WTC11 (cell line): ENCODE measurements around the gene ZFPL1. TPM values are rescaled to one million over a fixed set of nuclear protein-coding genes. Genes with fewer than 3 reads are reported as not detected.

Source experiments
- ATAC-seq: fragments of 200-7000 bp; cut with Tn5 transposase; 2 replicates; pipeline ENCODE4 v1.10.0; 2021; ENCODE audit warnings: mild to moderate bottlenecking, moderate library complexity
- CTCF ChIA-PET: fragments of 300-600 bp; sonication (Branson Sonifier 250); formaldehyde crosslinking; loops from one replicate; lab custom pipeline; 2021; ENCODE audit warnings: antibody characterized with exemption; lab: Charles Lee
- POLR2A ChIA-PET: fragments of 350-600 bp; sonication (Branson Sonifier 250); formaldehyde crosslinking; loops from one replicate; lab custom pipeline; 2021; ENCODE audit warnings: antibody characterized with exemption; lab: Charles Lee
- DNase-seq: peaks from one replicate; pipeline ENCODE4 v3.0.0; 2021; ENCODE audit warnings: low spot score
- H3K27ac Mint-ChIP-seq: 2 replicates; pipeline ENCODE4 v1.8.0; 2021; ENCODE audit warnings: mixed read lengths
- H3K27me3 Mint-ChIP-seq: 2 replicates; pipeline ENCODE4 v1.8.0; 2021; ENCODE audit warnings: low read depth, mild to moderate bottlenecking, moderate library complexity, mixed read lengths
- H3K36me3 Mint-ChIP-seq: 2 replicates; pipeline ENCODE4 v1.8.0; 2021; ENCODE audit warnings: mixed read lengths
- H3K4me1 Mint-ChIP-seq: 2 replicates; pipeline ENCODE4 v1.8.0; 2022; ENCODE audit warnings: mixed read lengths
- H3K4me3 Mint-ChIP-seq: 2 replicates; pipeline ENCODE4 v1.8.0; 2021; ENCODE audit warnings: mild to moderate bottlenecking, moderate library complexity, mixed read lengths
- H3K9me3 Mint-ChIP-seq: 2 replicates; pipeline ENCODE4 v1.8.0; 2021; ENCODE audit warnings: mixed read lengths
- AFF4 ChIP-seq: sonication (generic); formaldehyde crosslinking; IDR thresholded peaks from 2 replicates; pipeline ENCODE4 v1.8.1; 2023; ENCODE audit warnings: mild to moderate bottlenecking, missing genetic modification reagents, borderline replicate concordance
- ATF3 ChIP-seq: sonication (generic); formaldehyde crosslinking; conservative IDR thresholded peaks from 2 replicates; pipeline ENCODE4 v1.8.1; 2022; ENCODE audit warnings: mild to moderate bottlenecking, missing genetic modification reagents
- CBFB ChIP-seq: sonication (generic); formaldehyde crosslinking; IDR thresholded peaks from 2 replicates; pipeline ENCODE4 v1.8.1; 2022; ENCODE audit warnings: mild to moderate bottlenecking, low read depth, missing genetic modification reagents
- E2F5 ChIP-seq: sonication (generic); formaldehyde crosslinking; IDR thresholded peaks from 2 replicates; pipeline ENCODE4 v1.8.1; 2022; ENCODE audit warnings: mild to moderate bottlenecking, moderate library complexity, missing genetic modification reagents
- FOXP1 ChIP-seq: sonication (generic); formaldehyde crosslinking; IDR thresholded peaks from 2 replicates; pipeline ENCODE4 v1.8.0; 2022; ENCODE audit warnings: missing genetic modification reagents, mild to moderate bottlenecking, moderate library complexity, borderline replicate concordance
- GABPB1 ChIP-seq: sonication (generic); formaldehyde crosslinking; IDR thresholded peaks from 2 replicates; pipeline ENCODE4 v1.8.1; 2023; ENCODE audit warnings: mild to moderate bottlenecking, missing genetic modification reagents
- IRF1 ChIP-seq: sonication (generic); formaldehyde crosslinking; IDR thresholded peaks from 2 replicates; pipeline ENCODE4 v1.8.0; 2023; ENCODE audit warnings: missing genetic modification reagents
- JAZF1 ChIP-seq: fragments of 250-450 bp; sonication (Bioruptor Pico); IDR thresholded peaks from 2 replicates; pipeline ENCODE4 v1.9.0; 2021; ENCODE audit warnings: moderate library complexity, mild to moderate bottlenecking, inconsistent platforms
- JUN ChIP-seq: sonication (generic); formaldehyde crosslinking; IDR thresholded peaks from 2 replicates; pipeline ENCODE4 v1.8.0; 2023; ENCODE audit warnings: mild to moderate bottlenecking, missing genetic modification reagents
- NFATC4 ChIP-seq: fragments of 250-450 bp; sonication (Bioruptor Pico); IDR thresholded peaks from 2 replicates; pipeline ENCODE4 v1.9.0; 2021; ENCODE audit warnings: mild to moderate bottlenecking
- RORB ChIP-seq: fragments of 250-450 bp; sonication (Bioruptor Pico); IDR thresholded peaks from 2 replicates; pipeline ENCODE4 v1.9.0; 2021; ENCODE audit warnings: mild to moderate bottlenecking
- SMAD3 ChIP-seq: sonication (generic); formaldehyde crosslinking; IDR thresholded peaks from 2 replicates; pipeline ENCODE4 v1.8.0; 2022; ENCODE audit warnings: missing genetic modification reagents, mild to moderate bottlenecking, borderline replicate concordance
- SP1 ChIP-seq: sonication (generic); formaldehyde crosslinking; conservative IDR thresholded peaks from 2 replicates; pipeline ENCODE4 v1.8.1; 2022; ENCODE audit warnings: missing genetic modification reagents
- TP53 ChIP-seq: sonication (generic); formaldehyde crosslinking; IDR thresholded peaks from 2 replicates; pipeline ENCODE4 v1.8.1; 2023; ENCODE audit warnings: mild to moderate bottlenecking, missing genetic modification reagents
- ZBTB21 ChIP-seq: sonication (generic); formaldehyde crosslinking; IDR thresholded peaks from 2 replicates; pipeline ENCODE4 v1.8.1; 2023; ENCODE audit warnings: mild to moderate bottlenecking, missing genetic modification reagents, borderline replicate concordance
- ZMAT4 ChIP-seq: fragments of 250-450 bp; sonication (Bioruptor Pico); IDR thresholded peaks from 2 replicates; pipeline ENCODE4 v1.9.0; 2021; ENCODE audit warnings: mild to moderate bottlenecking
- ZNF138 ChIP-seq: sonication (generic); formaldehyde crosslinking; conservative IDR thresholded peaks from 2 replicates; pipeline ENCODE4 v1.8.1; 2022; ENCODE audit warnings: mild to moderate bottlenecking, moderate library complexity, missing genetic modification reagents
- ZNF219 ChIP-seq: sonication (generic); formaldehyde crosslinking; IDR thresholded peaks from 2 replicates; pipeline ENCODE4 v1.8.0; 2023; ENCODE audit warnings: missing genetic modification reagents, mild to moderate bottlenecking, borderline replicate concordance
- ZNF232 ChIP-seq: sonication (generic); formaldehyde crosslinking; IDR thresholded peaks from 2 replicates; pipeline ENCODE4 v1.8.0; 2022; ENCODE audit warnings: mild to moderate bottlenecking, missing genetic modification reagents
- ZNF263 ChIP-seq: sonication (generic); formaldehyde crosslinking; IDR thresholded peaks from 2 replicates; pipeline ENCODE4 v1.8.1; 2022; ENCODE audit warnings: low read depth, mild to moderate bottlenecking, moderate library complexity, missing genetic modification reagents
- ZNF396 ChIP-seq: fragments of 250-450 bp; sonication (Bioruptor Pico); IDR thresholded peaks from 2 replicates; pipeline ENCODE4 v1.8.0; 2021; ENCODE audit warnings: mild to moderate bottlenecking, moderate library complexity, borderline replicate concordance
- ZNF671 ChIP-seq: fragments of 250-450 bp; sonication (Bioruptor Pico); IDR thresholded peaks from 2 replicates; pipeline ENCODE4 v1.8.0; 2021; ENCODE audit warnings: mild to moderate bottlenecking
- total RNA-seq: library from RNA; stranded (reverse); gene quantifications from 3 replicates; pipeline ENCODE4 v1.2.3, GENCODE V29; 2021
- TF ChIP-seq, protein P1 (sequence below): fragments of 250-450 bp; sonication (Bioruptor Pico); IDR thresholded peaks from 2 replicates; pipeline ENCODE4 v1.9.0; 2021; ENCODE audit warnings: moderate library complexity, mild to moderate bottlenecking, inconsistent platforms, borderline replicate concordance
- TF ChIP-seq, protein P2 (sequence below): sonication (generic); formaldehyde crosslinking; IDR thresholded peaks from 2 replicates; pipeline ENCODE4 v1.8.0; 2022; ENCODE audit warnings: mild to moderate bottlenecking, missing genetic modification reagents

ZFPL1 gene
- total RNA-seq, 1 experiment from 2014 or later: 33.8 TPM

- CTCF ChIA-PET: interaction anchor here (0.6 to 2.2 kb wide), 3 partner anchors 11 to 207 kb away, joined by 3 to 7 read pairs (median 3); no protein-coding TSS in a partner anchor
- Mint-ChIP-seq H3K27ac (0 out of 2 replicates have a peak overlapping the region, but pooled peaks have one; percentile 3), H3K27me3 (no peaks in the 10 kb centered on the region), H3K36me3 (peaks cover 45% of the 10 kb centered on the region), H3K4me1 (peaks cover 14% of the 10 kb centered on the region), H3K9me3 (no peaks in the 10 kb centered on the region), H3K4me3 (peak overlapping the region; percentile 7; the same call in 1 of the 2 replicates)
- no peak for TF ChIP-seq IRF1 (CRISPR knock-in tag)
- TF ChIP-seq ATF3 (CRISPR knock-in tag): no peak
- no peak for TF ChIP-seq TP53 (CRISPR knock-in tag)
- no peak for TF ChIP-seq GABPB1 (CRISPR knock-in tag)
- TF ChIP-seq, protein P1, sequence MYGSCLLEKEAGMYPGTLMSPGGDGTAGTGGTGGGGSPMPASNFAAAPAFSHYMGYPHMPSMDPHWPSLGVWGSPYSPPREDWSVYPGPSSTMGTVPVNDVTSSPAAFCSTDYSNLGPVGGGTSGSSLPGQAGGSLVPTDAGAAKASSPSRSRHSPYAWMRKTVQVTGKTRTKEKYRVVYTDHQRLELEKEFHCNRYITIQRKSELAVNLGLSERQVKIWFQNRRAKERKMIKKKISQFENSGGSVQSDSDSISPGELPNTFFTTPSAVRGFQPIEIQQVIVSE (CRISPR knock-in tag): no peak
- no peak for TF ChIP-seq ZNF219 (CRISPR knock-in tag)
- no peak for DNase-seq
- ATAC-seq: no peak
- POLR2A ChIA-PET: no interaction called here
These were observed 40.6 kb downstream of the ZFPL1 start for GRCh38 chr11:65124480-65125196.

GRCh38 chr11:65125197-65126056, 41.4 kb downstream of the ZFPL1 start:
- ATAC-seq (no peak), DNase-seq (no peak)
- Mint-ChIP-seq H3K36me3 (peaks cover 38% of the 10 kb centered on the region), H3K4me3 (no peak overlapping the region), H3K27me3 (no peaks in the 10 kb centered on the region), H3K27ac (no peak overlapping the region), H3K4me1 (peaks cover 14% of the 10 kb centered on the region), H3K9me3 (no peaks in the 10 kb centered on the region)
- CTCF ChIA-PET: interaction anchor here (2.2 kb wide), 1 partner anchor 12 kb away, joined by 7 read pairs; no protein-coding TSS in a partner anchor
- POLR2A ChIA-PET: no interaction called here
- TF ChIP-seq ZMAT4 (no peak), JAZF1 (CRISPR knock-in tag) (no peak), RORB (CRISPR knock-in tag) (no peak), SP1 (CRISPR knock-in tag) (no peak), SMAD3 (CRISPR knock-in tag) (no peak), ZNF138 (no peak), ZNF671 (CRISPR knock-in tag) (no peak), JUN (CRISPR knock-in tag) (no peak), AFF4 (CRISPR knock-in tag) (no peak), FOXP1 (CRISPR knock-in tag) (no peak), E2F5 (CRISPR knock-in tag) (no peak), CBFB (CRISPR knock-in tag) (no peak), ZNF396 (CRISPR knock-in tag) (no peak), ZNF263 (CRISPR knock-in tag) (no peak), NFATC4 (no peak), ZBTB21 (CRISPR knock-in tag) (no peak), ZNF232 (CRISPR knock-in tag) (no peak)
- TF ChIP-seq, protein P2, sequence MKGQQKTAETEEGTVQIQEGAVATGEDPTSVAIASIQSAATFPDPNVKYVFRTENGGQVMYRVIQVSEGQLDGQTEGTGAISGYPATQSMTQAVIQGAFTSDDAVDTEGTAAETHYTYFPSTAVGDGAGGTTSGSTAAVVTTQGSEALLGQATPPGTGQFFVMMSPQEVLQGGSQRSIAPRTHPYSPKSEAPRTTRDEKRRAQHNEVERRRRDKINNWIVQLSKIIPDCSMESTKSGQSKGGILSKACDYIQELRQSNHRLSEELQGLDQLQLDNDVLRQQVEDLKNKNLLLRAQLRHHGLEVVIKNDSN (CRISPR knock-in tag): no peak
